GM18502 (cell line): ENCODE measurements around the gene DCTN3.

ENCODE experiments used
- ATAC-seq: cut with Tn5 transposase; IDR thresholded peaks from one replicate; pipeline ENCODE4 v1.9.1; 2021; ENCODE audit warnings: mild to moderate bottlenecking; ENCODE audit not compliant: unreplicated experiment, poor library complexity

The DCTN3 gene

DNA sequence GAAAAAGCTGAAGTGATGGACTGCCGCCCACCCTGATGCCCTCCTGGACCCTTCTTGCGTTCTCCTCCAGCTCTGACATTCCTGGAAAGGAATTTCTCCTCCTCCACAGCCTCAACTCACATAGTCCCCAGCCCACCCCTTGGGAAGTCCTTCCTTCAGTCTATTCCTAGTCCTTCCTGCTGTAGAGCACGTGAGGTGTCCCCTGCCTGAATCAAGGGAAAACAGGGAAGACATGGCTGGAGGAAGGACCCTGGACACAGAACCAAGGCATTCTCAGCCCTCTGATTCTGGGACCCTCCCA, 4.8 kb upstream of the DCTN3 start:
- ATAC-seq = no peak

DNA sequence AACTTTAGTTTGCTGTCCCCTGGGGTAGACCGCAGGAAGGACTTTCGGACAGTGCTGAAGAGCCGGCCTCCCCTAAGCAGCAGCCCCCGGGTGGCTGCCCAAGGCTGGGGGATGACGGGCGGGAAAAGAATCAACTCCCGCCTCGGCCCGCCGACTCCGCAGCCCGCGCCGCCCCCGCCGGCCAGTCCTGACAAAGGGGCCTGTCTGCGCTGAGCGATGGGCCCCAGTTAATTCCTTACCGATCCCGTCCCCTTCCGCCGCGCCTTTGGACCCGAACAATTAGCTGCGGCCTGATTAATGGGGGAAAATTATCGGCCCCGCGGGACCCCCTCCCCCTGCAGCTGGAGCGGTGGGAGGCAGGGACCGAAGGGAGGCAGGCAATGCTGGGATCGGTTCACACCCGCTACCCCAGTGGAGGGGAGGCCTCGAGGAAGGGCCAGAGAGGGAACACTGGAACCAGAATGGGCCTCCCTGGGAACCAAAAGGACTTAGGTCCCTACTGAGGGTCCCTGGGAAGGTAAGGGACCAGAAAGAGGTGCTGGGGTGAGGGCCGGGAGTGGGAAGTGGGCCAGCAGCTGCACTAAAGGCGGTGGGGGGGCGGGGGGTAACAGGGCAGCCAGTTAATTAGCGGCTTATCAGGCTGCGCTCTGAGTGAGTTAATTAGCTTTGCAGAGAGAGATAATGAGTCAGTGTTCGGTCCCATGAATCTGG, 4.3 kb upstream of the DCTN3 start:
- ATAC-seq = no peak

DNA sequence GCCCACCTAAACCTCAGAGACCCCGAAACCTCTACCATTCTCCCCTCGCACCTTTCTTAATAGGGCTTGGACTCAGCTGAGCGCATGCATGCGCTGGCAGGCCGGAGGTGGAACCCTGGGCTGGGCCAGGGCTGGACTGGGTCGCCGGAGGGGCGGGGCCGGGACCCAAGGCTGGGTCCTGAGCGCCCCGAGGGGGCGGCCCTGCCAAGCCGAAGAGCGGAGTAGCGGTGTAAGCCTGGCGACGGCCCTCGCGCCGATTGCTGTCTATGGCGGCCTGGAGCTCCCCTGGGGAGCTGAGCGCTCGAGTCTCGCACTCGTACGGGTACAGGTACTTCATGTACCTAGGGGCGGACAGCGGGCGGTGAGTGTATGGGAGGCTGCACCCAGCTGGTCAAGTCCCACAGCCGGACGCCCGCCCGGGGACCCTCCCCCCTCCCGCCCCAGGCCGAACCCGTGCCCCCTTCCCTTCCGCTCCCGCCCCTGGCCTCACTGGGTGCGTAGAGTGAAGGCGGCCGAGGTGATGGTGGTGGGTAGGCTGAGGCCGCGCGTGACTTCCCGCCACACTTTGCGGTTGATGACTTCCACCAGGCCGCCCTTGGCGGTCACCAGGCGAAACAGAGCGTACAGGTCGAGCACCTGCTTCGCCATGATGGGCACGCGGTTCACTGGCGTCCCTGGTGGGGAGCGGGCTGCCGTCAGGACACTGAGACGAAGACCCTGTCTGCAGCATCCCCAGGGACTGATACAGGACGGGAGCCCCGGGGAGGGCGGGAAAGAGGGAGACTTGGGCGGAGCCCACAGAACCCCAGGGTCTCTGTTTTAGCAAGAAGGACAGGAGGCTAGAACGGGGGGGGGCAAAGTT, 3.3 kb upstream of the DCTN3 start:
- no peak for ATAC-seq

DNA sequence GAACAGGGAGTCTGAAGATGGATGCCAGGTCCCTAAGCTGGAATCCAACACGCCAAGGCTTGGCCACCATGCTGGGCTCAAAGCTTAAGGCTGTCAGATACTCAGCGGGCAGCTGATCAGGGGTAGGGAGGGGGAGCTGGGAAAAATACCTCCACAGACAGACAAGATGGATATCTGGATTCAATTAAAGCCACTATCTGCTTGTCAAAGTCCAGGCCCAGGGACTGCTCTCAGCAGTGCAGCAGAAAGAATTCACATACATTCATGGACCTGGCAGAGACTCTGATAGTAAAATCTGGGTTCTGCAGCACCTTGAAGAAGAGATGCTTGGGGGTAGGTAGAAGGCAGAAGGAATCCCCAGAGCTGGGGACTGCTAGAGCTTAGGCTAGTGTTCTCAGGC, 5.2 kb downstream of the DCTN3 start:
- ATAC-seq = no peak

DNA sequence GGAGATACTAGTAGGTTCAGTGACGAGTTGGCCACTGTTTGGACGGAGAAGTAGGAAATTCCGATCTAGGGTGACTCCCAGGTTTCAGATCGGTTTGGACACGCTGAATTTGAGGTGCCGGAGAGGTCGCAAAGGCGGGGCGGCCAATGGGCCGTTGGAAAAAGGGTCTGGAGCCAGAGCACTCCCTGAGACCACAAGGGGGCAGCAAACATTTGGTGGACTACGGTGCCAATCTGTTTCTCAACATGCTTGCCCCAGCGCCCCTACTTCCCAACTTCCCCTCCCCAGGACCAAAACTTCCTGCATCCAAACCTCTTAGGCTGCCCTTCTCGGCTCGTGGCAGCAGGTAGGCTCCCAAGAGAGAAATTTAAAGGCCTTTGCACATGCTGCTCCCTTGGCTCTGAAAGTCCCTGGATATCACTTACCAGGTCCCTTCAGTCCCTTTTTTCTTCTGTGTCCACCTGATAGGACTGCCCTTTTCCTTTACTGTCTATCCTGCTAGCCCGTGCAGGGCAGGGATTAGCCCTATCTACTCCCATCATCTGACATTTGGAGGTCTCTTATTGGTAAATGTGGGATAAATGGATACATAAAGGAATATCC, 7.4 kb downstream of the DCTN3 start:
- ATAC-seq = no peak

DNA sequence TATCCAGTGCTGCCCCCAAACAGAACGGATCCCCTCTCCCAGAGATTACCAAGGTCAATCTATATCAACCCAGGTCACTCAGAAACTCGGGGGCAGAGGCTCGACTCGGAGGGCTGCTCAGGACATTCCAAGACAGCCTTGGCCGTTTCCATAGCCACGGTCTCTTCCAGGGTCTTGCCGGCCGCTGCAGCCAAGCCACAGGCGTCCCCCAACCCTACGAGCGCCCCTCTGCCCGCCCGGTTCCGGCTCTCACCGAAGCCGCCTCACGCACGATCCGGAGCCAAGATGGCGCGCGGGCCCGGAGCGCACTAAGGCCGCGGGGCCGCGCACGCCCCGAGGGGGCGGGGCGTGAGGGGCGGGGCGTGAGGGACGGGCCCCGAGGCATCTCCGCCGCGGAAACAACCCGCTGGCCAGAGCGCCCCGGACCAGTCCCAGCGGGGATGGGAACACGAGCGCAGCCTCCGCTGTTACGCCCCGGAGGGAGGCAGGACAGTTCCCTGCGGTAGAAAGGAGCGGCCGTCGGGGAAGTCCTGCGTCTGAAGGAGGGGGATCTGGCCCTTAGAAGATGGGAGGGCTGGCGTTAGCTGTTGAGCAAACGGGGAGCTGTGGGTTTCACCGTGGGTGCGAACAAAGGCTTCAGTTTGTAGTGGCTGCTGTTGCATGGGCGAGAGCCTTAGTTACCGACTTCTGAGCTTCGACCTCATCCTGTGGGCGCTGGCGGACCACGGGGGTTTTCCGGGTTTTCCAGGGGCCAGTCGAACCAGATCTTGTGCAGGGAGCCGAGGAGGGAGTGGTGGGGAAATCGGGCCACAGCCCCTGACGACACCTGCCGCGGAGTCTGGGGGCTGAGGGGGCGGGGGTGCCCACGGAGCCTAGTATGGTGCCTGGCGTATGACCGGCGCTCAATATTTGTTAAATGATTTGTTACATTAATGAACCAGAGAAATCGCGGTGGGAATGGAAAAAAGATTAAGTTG, 8.2 kb downstream of the DCTN3 start, which contains the start of gene RPP25L:
Gene RPP25L (minus strand): TSS at position 287 of the 977 bp plus-strand sequence. CDS start 801 bp downstream, outside the sequence.
- ATAC-seq = peak; percentile 86

DNA sequence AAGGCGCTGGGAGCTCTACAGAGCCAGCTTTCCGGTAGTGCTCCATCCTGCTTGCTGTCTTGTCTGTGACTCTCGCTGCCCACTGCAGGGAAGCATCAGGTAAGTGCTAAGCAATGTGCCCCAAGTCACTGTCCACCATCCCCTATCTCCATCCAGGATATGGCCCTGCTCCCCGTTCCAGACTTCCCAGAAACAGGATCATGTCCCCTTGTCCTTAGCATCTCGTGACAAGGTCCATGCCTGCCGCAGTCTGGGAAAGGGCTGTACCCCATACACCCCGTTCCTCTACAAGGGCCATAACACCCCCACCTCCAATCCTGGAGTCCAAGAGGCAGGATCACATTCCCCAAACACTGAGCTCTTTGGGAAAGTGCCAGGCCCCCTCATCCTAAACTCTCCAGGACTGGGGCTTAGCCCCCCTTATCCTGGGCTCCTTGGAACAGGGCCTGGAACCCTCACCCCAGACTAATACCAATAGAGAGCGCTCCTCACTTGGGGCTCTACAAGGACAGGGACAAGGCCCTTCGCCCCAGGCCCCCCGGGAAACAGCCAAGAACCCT, 9.0 kb downstream of the DCTN3 start:
- ATAC-seq = peak; percentile 4

DNA sequence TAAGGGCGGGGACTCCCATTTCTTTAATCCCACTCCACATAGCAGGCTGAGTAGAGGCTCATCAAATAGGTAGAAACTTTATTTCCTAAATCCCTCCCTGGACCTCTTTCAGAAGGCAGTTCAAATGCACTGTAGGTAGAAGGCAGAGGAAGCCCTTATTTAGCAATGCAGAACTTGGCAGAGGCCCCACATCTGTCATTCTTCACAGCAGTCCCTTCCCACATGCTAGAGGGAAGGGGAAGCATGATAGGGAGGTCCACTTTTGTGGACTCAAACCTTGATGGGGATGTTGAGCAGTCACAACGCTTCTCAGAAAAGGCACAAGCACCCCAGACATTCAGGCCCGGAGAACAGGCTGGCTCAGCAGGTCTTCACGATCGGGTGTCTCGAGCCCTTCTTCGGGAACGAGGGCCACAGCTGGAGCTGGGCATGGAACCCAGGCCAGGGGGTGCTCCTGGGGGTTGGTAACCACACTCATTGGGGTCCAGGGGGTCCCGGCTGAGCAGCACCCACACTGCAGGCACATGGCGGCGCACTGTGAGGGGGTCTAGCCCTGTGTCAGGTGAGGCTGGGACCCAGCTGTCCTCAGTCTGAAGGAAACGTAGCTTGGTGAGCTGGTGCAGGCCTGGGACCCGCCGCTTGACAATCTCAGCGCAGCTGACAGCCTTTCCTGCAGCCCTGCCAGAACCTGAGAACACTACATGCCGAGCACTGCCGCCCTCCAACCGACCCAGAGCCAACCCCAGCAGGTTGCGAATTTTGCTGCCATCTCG, 9.7 kb downstream of the DCTN3 start:
- ATAC-seq = no peak

DNA sequence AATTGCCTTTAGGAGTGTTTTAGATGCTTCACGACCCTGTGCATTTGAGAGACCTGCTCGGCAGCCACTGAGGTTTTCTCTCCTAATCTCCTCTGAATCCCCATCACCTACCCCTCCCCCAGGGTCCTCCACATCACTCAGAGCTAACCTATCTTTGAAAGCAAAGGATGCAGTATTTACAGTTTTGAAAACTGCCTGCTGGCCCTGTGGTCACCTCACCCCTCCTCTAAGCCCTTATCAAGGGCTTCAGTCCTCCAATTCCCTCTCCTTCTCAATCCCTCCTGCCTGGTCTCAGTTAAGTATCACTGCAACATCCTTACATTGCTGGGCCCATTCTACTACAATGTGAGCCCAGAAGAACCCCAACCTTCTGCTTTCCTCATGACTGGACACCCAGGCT, 13.0 kb downstream of the DCTN3 start:
- ATAC-seq = no peak

DNA sequence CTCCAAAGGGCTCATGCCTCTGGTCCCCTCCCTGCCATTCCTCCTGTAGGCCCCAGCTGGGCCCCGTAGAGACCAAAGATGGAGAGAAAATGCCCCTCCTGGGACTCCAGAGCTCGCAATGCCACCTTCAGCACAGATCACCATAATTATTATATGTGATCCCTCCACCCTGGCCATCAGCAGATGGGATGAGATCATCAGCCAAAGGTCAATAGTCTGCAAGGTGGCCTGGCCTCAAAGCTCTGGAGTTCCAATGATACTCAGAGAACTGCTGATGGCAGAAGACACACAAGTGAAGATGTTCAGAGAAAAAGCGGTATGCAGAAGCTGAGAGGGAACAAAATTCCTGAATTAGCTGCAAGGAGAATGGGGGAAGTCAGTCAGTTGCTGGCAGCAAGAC, 13.4 kb downstream of the DCTN3 start:
- ATAC-seq = no peak

DNA sequence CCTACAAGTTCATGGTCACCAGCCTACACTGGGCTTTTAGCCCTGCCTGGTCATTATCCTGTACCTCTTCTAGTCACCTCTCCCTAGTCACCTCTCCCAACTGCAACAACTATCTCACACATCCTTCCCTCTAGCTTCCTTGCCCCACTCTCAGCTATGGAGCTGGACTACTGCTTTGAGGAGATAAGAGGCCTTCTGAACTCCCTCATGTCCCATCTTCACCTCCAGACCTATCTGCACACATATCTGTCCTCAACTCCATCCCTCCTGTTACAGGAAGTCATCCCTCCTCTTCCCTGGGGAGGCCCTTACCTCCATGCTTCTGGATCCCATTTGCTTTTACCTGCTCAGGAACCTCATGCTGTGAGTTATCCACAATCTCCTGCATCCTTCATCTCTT, 14.1 kb downstream of the DCTN3 start:
- no peak for ATAC-seq

DNA sequence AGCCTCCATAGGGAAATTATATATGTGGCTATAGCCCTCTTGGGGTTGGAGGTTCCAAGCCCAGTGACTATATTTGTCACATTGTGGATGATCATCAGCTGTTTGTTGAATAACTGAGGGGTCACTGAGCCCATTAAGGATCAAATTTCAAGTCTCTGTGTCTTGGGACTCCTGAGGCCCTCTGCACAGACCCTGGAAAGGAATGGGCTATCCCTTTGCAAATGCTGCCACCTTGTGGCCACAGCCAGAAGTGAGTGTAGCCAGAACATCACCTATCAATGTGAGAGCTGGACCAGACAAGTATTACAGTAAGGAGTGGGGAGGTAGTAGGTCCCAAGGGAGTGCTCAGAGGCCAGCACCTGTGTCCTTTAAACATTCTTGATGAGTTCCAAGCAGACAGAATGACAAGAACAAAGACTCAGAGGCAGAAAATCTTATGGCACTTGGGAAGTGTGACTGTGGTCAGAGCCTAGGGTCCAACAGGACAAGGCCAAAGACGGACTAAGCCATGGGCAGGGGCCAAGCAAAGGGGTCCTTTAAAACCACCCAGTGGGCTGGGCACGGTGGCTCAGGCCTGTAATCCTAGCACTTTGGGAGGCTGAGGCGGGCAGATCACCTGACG, 16.6 kb downstream of the DCTN3 start:
- ATAC-seq = peak; percentile 69

DNA sequence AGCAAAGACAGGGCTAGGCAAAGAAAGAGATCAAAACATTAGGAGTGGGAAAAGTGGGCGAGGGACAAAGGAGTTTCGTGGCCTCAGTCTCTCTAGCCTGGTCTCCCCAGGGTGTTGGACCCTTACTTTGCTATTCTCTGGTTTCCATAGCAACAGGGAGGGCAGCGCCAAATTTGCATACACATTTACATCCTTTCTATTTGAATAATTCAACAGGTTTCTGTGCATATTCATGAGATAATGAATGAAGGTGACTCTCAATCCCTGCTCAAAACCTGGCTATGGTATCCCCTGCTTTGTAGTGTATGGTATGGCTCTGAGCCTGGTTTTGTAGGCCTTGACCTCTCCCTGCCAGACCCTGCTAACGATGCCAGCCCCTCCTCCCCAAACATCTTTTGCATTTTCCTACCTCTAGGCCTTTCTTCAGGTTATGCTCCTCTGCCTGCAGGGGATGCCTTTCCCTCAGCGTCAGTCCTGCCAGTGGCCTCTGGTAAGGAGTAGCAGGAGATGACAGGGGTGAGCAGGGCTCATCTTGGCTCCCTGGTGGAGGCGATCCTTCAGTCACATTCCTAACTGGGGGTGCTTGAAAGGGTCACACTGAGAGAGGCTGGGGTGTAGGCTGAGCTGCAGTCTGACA, 18.2 kb downstream of the DCTN3 start:
- ATAC-seq = no peak

DNA sequence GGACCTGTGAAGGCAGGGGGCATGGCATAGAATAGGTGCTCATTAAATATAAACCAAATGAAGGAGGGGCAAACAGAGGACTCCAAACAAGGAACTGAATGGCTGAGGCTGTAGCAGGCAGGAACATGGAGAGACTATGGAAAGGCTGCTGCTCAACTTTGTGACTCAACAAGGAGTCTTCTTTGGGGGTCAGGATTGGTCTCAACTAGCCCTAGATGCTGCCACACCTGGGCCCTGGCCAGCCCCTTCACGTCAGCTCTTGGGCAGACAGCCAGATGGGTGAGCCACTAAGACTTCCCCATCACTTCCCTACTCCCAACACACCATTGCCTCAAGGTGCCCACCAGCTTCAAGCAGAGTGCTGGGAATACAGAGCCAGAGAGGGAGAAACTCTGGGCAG, 19.4 kb downstream of the DCTN3 start:
- ATAC-seq = no peak

DNA sequence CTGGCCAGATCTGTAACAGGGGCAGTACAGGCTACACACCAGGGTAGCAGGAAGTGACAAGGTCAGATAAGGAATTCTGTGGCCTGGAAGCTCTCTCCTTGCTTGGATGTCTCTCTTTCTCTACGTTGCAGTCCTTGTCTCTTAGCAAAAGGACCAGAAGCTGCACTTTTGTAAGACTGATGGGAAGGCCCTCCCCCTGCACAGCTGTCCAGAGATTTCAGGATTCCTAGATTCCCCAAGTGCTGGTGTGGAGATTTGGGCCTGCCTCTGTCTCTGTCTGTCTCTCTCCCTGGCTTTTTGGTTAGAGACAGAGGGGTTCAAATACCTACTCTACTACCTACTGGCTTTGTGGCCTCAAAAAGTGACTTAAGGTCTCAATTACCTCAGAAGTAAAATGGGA, 20.7 kb downstream of the DCTN3 start:
- ATAC-seq = no peak

DNA sequence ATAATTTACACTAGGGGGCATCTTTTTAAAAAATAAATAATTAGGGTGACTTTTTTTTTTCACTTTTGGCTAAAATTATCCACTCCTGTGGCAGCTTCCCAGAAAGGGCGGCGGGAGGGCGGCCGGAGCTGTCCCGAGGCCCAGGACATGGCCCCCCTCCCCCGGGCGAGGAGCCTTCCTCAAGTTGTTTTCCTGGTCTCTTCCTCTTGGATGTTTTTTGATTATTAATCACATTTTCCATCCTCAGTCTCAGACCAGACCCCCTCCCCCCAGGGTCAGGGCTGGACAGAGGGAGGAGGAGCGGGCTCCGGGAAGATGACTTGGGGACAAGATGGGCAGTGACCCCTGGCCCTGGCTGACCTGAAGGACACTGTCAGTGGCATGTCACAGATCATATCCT, 26.1 kb downstream of the DCTN3 start:
- ATAC-seq = no peak

DNA sequence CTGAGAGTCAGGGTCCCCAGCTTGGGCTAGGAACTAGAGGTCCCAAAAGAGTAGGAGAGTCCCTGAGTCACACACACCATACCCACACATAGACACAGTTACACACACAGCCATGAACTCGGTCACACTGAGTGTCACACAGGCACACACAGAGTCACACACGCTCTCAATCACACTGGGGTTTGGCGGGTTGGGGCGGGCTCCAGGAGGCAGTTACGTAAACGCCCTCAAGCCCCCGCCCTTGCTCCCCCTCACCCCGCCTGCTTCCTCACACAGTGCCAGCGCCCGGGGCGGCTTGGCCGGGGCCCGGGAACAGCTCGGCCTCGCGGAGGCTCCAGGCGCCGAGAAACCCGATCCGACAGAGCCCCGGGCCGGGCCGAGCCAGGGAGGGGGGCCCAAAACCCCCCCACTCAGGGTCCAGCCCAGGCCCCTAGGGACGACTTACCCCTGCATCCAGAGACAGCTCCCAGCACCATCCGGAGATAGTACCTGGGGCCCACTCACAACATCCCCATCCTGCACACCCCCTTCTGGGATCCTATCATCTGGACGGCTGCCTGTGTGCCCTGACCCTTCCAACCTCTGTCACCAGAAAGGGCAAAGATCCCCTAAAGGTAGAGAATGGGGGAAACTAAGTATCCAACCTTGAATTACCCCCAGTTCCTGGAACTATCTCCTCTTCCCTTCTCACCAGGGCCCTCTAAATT, 27.2 kb downstream of the DCTN3 start:
- no peak for ATAC-seq
